HG02798 (cell line): ENCODE results near the gene CTBP1.
A peak's percentile ranks its signal among the peaks of the same experiment; 100 is the strongest.

ENCODE experiments used
- ATAC-seq: cut with Tn5 transposase; IDR thresholded peaks from one replicate; pipeline ENCODE4 v1.9.1; 2021; ENCODE audit warnings: mild to moderate bottlenecking; ENCODE audit not compliant: unreplicated experiment, poor library complexity

CTBP1 gene

DNA sequence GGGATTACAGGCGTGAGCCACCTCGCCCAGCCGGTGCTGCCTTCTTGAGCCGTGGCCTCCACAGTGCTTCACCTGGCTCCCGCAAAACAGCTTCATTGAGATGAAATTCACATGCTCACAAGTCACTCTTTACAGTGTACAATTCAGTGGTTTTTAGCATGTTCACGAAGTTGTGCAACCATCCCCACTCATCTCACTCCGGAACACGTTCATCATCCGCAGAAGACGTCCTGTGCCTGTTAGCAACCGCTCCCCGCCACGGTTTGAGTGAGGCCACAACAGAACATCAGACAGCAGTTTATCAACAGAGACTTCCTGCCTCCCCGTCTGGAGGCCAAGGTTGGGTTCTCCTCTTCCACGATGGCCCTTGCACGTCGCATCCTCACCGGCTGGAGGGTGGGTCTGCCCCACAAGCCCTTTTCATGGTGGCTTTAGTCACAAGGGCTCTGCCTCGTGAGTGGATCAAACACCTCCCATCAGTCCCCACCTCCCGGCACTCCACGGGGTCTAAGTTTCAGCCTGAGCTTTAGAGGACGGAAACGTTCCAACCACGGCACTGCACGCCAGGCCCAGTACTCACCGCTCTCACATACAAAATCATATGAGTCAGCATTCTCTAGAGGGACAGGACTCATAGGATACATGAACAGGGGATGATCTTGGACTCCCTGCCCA lies 46.9 kb downstream of the CTBP1 start:
- peak; percentile 21 for ATAC-seq

DNA sequence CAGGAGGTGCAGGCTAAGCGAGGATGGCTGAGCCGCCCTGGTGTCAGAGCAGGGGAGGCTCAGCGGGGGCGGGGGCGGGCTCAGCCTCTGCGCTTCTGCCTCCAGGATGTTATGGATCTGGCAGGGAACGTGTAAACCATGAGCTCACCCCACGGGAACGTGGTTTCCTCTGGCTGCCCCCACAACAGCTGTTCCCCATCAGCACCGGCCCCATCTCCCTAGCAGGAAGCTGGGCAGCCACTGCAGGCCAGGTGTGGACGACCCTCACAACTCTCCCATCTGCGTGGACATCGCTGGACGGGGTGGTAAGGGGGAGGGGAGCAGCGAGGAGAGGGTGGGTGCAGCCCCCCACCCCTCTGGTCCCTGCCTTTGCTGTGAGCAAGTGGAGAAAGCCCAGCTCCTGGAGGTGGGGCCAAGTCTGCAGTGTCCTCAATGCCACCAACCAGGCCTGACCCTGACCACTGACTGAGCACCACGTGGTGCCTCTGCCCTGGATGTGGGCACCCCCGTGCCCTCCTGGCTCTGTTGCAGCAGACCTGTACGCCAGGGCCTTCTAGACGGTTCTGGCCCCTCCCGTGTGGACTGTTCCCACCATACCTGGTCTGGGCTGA lies 48.4 kb downstream of the CTBP1 start:
- peak; percentile 3 for ATAC-seq

DNA sequence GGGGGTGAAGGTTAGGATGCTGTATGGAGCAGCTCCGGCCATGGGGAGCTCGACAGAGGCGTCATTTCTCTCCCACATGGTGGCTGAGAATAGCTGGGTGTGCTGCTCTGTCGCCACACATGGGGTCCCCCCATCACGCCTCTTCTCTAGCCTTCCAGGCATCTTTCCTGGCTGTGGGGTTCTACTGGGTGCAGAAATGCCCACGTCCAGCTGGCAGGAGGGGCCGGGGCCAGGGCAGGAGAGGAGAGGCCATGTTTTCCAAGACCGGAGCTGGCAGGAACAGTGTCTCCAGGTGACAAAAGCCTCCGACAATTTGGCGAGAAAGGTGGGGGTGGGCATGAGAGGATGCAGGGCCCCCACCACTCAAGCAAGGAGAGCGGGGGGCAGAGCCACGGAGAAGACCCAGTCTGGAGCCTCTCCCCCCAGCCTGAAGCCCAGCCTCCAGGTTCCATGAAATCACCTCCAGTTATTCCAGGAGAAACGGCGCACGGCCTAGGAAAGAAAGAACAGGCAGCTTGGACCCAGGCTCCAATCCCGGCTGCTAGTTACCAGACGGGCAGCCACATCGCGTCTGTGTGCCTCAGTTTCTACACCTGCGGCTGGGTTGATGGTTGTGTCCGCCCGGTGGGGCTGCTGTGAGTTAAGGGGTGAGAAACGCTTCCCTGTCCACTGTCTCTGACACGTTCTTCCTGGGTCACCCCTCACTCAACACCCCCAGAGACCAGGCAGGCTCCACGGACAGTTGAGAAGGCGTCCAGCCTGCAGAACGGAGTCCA lies 49.2 kb downstream of the CTBP1 start:
- ATAC-seq = no peak

DNA sequence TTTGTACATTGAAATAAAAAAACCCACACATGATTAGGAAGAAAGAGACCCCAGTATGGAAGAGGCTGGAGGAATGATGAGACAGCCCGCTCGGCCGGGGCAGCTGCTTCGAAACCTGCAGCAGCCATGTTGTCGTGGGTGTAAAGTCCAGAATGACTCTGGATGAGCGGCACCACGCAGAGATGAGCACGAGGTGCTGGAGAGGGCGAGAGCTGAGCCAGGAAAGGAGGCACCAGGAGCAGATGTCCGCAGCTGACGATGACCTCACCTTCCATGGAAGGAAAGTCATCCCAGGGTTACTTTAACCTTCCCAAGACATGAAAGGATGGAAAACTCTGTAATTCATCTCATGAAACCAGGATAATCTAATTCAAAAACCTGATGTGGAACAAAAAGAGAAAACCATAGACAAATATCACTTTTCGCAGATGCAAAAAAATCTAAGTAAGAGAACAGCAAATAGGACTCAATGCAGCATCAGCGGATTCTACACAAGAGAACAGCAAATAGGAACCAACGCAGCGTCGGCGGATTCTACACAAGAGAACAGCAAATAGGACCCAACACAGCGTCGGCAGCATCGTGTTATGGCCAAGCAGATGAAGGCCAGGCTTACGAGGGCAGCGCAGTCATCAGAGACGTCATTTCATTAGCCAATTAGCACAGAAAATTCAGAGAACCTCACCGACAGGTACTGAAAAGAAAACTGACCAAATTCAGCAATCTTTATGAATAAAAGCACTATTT lies 50.7 kb downstream of the CTBP1 start:
- no peak for ATAC-seq

DNA sequence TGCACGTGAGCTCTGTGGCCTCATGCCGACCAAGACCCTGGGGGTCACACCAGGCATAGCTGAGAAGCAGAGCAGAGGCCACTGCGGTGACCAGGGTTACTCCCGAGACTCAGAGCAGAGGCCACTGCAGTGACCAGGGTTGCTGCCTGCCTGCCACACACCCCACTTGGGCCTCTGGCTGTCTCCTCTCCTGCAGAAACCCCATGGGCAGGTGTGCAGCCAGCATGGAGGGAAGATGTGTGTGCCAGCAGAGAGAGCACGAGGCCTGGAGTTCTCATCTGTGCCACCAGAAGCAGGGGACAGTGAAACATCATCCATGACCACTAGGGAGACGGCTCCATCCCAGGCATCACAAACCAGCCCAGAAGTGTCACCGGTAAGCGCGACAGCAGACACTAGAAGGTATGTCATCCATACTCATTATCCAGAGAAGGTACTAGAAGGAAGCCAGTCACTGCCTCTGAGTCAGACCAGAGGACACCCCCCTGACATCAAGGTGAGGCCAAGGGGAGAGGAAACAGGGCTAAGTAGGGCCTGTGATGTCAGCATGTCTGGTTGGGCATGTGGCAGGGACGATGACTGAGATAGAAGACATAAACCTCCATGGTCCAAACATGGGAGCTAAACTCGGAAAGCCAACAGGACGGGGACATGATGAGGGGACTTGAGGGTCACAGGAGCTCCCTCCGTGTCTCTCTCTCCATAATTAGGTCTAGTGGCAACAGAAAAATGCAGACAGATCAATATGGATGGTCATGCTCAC lies 52.3 kb downstream of the CTBP1 start:
- ATAC-seq = no peak

DNA sequence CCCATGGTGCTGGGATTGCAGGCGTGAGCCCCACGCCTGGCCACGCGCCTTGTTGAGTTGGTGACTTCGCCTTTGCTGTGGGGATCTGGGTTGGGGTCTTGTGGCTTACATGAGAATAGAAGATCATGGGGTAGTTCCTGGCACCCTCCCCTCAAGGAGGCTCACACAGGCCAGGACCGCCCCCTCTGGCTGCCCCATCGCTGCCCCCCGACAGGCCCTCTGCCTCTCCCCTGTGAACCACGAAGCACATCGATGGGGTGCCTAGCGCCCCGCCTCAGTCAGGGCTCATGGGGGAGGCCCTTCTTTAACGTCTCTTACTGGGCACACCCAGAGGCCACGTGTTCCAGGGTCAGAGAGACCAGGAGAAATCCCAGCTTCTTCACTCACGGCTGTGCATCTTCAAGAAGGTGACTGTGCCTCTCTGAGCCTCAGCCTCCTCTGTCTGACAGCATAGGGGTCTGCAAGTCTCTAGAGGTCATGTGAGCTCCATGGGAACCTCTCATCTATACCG lies 53.0 kb downstream of the CTBP1 start:
- no peak for ATAC-seq

DNA sequence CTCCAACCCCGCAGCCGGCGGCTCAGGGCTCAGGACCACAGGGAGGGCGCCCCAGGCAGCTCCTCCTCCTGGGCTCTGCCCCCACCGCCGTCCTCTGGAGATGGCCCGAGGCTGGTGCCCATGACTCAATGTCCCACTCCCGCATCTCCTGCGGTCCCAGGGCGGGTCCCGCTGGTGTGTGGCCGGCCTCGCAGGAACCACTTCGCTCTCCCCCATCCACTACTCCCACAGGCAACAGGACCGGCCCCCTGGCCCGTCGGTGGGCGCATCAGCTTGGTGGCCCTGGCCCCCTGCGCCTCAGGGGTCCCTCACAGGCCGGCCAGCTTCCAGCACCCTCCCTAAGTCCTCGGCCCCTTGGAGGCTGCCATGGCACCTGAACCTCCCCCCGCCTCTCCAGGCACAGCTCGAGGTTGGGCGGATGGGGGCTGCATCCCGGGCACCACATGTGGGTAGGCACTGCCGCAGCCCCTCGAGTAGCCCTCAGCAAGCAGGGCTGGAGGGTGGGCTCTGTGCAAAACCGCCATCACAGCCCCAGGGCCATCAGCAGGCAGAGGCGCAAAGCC lies 53.7 kb downstream of the CTBP1 start:
- ATAC-seq = no peak

DNA sequence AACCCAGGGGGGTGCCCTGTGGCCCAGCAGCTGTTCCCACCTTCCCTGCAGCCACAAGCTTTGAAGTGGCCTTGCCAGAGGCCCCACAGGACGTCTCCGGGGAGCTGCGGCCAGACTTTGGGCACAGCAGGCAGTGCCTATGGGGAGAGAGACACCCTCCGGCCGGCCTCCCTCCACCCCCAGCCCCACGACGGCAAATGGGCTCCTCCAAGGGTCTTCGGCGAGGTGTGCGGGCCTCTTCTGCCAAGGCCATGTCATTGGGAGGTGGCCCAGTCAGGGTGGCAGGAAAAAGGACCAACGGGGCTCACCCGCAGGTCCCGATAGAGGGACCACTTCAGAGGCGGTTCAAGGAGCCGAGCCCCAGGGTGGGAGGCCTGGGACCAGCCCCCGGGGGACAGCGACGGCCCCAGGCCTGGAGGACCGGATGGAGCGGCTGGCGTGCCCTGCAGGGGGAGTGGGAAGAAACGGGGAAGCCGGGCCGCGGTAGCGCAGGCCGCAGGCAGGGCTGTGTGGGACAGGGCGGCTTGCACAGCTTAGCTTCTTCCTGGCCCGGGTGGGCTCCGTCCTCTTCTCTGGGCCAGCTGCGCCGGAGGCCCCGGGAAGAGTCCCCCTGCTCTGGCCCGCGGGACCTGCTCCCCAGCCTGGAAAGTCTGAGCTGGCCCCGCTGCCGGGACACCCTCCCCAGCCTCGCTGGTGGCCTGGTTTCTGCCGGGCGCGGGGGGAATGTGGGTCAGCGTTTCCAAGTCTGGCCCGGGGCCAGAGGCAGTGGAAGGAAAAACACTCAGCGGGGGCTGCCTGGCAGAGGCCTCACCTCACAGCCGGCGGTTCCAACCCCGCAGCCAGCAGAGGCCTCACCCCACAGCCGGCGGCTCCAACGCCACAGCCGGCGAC lies 54.7 kb downstream of the CTBP1 start:
- no peak for ATAC-seq

DNA sequence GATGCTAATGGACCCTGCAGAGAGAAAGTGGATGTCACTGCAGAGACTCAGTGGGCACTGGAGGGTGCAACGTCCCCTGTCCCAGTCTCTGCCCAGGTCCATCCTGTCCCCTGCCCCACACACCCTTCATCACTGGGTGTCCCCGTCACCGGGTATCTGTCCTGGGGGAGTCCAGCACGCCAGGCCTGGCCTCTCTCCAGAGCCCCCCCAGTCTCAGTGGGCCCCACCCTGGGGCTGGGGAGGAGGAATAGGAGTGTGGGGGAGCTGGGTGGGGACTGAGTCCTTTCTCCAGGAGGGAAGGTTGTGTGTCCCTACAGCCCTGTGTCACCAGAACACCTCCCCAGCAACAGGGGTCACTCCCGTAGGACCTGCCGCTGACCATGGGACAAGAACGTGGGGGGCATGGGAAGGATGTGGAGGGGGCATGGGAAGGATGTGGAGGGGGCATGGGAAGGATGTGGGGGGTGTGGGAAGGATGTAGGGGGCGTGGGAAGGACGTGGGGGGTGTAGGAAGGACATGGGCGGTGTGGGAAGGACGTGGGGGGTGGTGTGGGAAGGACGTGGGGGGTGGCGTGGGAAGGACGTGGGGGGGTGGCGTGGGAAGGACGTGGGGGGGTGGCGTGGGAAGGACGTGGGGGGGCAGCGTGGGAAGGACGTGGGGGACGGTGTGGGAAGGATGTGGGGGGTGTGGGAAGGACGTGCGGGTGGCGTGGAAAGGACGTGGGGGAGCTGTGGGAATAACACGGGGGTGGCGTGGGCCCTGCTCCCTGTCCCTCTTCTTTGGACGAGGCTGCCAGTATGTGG lies 55.5 kb downstream of the CTBP1 start:
- no peak for ATAC-seq

DNA sequence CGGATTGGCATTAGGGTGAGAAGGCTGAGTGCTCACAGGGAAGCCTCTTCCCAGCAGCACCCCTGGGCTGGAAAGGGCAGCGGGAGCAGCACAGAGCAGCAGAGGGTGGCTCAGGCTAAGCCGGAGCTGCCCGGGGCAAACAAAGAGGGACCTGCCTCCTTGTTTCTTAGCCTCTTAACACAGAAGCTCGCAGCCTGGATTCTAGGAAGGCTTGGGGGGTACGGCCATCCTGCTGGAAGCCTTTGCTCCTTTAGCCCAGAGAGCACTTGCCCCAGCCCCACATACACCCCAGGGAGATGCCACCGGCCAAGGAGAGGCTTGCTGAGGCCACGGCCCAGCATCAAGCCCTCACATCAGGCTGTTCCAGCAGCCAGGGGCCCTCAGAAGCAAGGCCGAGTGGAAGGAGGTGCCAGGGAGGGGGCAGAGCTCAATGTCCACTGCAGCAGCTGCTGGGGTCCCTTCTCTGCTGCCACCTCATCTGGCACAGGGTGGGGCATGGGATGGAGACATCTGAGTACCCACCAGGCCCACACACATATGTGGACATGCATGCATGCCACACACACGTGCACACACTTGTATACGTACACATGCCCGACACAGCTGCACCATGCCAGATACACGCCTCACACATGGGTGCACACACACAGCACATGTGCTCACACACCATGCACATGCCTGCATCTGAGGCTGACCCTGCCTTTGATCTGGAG lies 56.3 kb downstream of the CTBP1 start:
- ATAC-seq = no peak

DNA sequence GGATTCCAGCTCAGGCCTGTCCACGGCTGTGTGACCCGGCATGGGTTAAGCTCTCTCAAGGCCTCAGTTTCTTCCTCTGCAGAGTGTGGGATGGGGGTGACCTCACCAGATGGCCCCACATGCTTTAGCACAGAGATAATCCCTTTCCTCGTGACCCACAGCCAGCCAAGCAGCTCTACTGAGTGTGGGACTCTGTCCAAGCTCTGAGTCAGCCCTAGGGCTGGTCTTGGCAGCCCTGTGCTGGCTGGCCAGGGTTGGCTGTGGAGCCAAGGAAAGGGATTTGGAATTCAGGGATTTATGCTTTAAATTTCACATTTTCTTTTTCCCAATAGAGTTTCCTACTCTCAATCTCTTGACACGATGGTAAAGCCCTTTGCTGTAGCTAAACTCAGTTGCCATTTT lies 56.8 kb downstream of the CTBP1 start:
- ATAC-seq = no peak

DNA sequence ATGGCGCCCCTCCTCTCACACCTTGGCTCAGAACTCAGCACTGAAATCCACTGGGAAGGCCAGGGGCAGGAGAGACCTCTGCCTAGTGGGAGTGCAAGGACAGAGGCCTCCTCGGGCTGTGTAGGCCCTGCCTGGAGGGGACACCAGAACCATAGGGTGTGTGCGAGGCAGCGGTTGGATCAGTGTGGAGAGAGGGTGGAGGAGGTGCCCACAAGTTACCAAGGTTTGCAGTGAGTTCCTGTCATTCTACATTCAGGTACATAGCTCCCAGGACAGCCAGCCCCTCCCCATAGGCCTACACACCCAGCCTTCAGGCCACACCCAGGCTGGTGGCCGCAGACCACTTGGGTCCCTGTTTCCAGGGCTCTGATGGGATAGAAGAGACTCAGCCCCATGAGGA lies 57.3 kb downstream of the CTBP1 start:
- ATAC-seq = no peak

DNA sequence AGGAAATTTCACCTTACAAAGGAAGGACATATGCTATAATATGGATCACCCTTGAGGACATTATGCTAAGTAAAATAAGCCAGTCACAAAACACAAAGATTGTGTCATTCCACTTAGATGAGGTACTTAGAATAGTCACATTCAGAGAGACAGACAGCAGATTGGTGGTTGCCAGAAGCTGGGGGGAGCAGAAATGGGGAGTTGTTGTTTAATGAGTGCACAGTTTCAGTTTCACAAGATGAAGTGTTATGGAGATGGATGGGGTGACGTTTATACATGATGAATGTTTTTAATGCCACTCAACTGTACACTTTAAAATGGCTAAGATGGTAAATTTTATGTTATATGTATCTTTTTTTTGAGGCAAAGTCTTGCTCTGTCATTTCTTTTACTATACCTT lies 61.7 kb downstream of the CTBP1 start:
- peak; percentile 43 for ATAC-seq

DNA sequence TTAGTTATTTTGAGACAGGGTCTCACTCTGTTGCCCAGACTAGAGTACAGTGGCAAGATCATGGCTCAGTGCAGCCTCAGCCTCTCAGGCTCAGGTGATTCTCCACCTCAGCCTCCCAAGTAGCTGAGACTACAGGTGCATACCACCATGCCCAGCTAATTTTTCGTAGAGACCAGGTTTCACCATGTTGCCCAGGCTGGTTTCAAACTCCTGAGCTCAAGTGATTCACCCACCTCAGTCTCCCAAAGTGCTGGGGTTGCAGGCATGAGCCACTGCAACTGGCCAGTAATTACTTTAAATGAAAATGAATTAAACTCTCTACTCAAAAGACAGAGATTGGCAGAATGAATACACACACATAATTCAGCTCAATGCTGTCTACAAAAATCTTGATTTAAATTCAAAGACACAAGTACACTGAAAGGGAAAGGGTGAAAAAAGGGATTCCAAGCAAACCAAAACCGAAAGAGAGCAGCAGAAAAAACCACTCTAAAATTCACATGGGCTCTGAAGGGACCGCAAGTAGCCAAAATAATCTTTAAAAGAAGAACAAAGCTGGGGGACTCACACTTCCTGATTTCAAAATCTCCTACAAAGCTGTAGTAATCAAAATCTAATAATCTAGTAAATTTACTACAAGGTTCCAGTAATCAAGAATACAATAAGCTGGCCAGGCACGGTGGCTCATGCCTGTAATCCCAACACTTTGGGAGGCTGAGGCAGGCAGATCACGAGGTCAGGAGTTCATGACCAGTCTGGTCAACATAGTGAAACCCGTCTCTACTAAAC lies 64.8 kb downstream of the CTBP1 start:
- peak; percentile 57 for ATAC-seq

DNA sequence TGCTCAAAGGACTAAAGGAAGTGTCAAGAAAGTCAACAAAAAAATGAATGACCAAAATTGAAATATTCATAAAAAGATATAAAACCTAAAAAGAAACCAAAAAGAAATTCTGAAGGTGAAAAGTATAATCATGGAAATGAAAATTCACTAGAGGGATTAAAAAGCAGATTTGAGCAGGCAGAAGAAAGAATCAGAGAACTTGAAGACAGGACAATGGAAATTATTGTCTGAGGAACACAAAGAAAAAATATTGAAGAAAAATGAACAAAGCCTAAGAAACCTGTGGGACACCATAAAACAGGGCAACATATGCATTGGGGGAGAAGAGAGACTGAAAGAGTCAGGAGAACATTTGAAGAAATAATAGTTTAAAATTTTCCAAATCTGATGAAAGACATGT lies 66.6 kb downstream of the CTBP1 start:
- no peak for ATAC-seq

DNA sequence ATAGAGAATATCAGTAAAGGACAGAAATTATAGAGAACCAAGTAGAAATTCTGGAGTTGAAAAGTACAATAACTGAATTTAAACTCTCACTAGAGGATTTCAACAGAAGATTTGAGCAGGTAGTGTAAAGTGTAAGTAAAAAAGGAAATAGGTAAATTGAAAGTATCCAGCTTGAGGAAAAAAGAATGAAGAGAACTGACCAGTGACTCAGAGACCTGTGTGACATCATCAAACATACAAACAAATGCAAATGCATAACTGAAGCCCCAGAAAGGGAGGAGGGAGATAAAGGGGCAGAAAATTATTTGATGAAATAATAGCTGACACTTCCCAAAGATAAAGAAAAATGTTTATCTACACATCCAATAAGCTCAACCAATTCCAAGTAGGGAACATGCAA lies 68.3 kb downstream of the CTBP1 start:
- ATAC-seq = no peak

DNA sequence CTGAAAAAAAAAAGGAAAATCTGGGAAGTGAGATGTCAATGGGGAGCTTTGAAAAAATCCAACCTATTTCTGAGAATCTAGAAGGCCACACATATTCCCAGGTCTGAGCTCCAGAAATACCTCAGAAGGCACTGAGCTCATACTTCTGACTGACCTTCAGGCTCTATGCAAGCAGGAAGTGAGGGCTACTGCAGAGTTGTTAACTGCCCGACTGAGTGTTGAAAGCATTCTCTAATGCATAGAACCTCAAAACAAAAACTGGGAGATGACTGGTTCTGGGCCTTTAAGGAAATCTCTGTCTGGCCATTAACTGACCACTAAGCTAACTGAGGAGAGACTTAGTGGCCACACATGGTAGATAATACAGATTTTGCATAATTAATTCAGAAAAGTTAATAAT lies 69.0 kb downstream of the CTBP1 start:
- no peak for ATAC-seq
